GM19023 (cell line): ENCODE data around the gene NIPBL.
"Not testable (repeated sequence)": the region's sequence is repeated elsewhere in the genome, so short reads cannot be mapped to it uniquely, and the experiment has no call there.

ENCODE experiments used
- ATAC-seq: cut with Tn5 transposase; IDR thresholded peaks from one replicate; pipeline ENCODE4 v1.9.1; 2021; ENCODE audit warnings: mild to moderate bottlenecking, moderate library complexity; ENCODE audit not compliant: unreplicated experiment

The NIPBL gene

DNA sequence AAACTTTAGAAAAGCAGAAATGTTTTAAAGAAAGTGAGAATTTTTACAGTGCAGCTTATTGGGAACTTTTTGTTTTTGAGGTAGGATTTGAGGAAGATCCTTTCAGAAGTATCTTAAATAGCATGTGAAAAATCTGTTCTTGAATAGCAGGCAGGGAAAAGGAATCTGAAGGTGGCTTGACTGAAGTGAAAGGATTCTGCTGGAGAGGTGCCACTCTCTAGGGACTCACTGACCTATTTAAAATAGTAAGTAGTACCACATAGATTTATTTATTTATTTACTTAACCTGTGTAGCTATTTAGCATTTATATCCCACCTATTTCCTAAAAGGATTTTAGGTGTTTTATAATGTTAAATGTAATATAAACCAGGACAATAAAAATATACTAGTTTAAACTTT lies 69.1 kb downstream of the NIPBL start:
- ATAC-seq = no peak

DNA sequence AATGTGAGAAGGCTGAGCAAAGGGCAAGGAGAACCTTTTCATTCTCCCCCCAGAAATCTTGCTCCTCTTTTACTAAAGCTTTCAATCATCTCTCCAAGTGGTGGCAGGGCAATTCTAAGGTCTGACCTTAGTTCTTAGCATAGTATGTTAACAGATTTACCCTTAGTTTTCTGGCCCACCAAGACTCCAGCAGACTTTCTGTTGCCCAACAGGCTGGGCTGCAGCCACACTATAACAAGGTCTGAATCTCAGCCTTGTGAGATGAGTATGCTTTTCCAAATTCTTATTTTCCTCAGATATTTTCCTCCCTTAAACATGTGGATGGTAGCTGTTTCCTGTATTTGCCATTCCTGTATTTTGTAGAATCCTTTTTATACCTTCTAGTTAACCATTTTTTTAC lies 69.5 kb downstream of the NIPBL start:
- no peak for ATAC-seq

DNA sequence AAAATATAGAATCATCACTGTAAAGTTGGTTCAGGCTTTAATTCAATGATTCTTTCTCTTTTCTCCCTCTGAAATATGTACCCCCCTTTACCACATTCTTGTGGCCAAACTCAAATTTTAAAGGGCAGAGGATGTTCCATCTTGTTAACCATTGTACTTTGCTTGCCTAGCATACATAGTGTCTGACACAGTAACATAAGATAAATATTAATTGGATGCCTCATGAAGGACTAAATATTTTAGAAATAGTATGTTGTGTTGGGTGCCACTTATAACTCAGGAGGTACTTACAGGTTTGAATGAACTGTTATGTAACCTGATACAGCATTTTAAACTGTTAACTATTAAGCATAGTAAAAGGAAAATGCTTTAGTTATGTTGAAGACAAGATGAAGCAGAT lies 71.5 kb downstream of the NIPBL start:
- ATAC-seq = no peak

DNA sequence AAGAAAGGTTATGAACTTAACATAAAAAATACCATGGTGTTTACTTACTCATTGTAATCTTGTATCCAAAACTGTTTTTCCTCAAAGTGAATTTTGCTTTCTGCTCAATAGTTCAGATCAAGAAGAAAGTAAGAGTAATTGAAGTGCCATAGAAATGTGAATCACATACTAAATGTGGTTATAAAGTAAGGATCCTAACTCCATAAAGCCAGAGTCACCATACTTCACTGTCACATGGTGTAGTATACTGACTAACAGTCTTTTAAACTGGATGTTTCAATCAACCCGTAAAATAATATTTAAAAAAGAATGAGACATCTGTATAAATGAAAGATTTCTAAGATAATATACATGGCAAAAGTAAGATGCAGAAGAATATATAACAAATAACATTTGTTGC lies 72.1 kb downstream of the NIPBL start:
- ATAC-seq = no peak

DNA sequence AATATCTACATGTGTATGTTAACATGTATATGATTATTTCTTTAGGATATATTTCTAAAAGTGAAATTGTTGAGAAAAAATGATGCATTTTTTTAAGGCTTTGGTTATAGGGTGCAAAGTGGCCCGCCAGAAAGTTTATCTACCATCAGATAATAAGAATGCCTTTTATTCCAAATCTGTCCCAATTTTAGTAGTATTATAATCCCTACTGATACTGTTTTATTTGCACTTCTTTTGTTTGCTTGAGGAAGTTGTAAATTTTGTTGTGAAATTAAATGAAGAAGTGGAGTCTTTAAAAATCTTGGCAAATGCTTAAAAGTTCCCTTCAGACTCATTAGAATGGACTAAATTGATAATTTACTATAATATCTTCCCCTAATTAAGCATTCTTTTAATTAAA lies 73.0 kb downstream of the NIPBL start:
- no peak for ATAC-seq

DNA sequence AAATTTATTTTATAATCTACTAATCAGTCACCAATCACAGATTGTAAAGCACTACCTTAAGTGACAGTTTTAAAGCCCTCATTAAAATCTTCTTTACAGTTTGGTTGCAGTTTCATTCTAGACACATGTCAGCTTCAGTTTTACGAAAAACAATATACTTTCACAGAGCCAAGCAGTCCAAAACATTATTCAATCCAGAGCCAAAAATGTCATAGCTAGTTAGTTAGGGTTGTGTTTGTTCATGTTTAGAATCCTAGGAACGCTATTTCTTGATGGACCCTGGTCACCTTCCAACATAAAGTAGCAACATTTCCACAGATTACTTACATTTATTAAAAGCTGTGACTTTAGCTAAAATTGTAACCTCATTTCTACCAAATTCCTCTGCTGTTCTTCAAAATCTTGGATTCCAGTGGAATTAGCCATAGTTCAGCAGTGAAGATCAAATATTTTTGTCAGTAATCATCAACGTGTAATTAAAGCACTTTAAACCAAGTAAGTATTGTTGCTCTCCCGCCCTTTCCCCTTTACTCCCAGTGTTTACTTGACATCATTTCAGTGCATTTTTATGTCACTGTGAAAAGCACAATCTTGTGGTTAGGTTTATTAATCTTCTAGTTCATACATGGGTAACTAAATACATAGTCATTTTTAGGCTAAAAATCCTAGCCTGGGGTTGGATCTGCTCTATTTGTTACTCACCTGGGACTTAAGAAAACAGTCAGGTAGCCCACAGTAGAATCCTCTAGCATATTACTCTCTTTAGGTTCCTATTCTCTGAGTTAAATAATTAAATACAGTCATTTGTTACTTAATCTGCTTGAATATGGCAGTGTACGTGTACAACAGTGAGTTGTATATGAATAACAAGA lies 74.3 kb downstream of the NIPBL start:
- ATAC-seq = no peak

DNA sequence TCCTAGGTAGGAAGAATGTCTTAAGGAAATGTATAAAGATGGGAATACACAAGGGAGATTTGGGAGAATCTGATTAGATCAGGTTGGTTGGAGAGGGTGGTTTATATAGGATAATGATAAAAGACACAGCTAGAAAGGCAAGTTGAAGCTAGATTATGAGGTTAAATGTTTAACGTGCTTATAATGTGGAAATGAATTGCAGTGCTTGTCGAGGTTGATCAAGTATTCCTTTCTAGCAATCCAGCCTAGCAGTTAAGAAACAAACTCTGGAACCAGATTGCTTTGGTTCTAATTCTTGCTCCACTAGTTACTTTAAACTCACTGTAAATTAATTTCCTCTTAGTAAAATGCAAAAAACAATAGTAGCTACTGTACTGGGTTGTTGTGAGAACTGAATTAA lies 76.5 kb downstream of the NIPBL start:
- no peak for ATAC-seq

DNA sequence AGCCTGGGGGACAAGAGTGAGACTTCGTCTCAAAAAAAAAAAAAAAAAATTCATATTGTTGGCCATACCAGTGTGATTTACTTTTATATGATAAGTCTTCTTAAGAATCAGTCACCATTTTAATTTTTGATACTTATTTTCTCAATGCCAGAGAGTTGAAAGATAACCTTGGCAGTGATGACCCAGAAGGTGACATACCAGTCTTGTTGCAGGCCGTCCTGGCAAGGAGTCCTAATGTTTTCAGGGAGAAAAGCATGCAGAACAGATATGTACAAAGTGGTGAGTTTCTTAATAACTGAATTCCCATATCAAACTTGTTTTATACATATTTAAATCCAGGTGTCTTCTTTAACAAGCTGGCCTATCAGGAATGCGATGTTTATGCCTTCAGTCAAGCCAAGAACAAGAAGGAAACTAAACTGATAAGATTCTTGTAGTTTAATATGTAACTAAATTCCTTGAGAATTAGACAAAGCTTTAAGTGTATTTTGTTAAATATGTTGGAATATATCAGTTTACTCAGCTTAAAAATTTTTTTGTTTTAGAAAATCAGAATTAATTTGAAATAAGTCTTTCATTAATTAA lies 81.5 kb downstream of the NIPBL start:
- no peak for ATAC-seq

DNA sequence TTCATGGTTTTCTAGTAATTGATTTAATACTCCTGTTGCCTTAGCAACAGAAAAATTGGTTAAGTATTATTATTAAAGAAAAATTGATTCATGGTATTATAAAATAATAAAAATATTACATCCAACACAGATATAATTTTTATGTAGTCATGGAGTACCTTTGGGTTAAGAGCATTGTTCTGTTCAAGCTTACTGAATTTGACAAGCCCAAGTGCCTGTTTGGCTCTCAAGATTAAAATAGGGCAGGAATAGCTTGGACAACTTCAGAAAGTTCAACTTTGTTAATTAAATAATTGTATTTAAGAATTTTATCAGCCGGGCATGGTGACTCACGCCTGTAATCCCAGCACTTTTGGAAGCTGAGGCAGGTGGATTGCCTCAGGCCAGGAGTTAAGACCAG lies 82.0 kb downstream of the NIPBL start:
- no peak for ATAC-seq

DNA sequence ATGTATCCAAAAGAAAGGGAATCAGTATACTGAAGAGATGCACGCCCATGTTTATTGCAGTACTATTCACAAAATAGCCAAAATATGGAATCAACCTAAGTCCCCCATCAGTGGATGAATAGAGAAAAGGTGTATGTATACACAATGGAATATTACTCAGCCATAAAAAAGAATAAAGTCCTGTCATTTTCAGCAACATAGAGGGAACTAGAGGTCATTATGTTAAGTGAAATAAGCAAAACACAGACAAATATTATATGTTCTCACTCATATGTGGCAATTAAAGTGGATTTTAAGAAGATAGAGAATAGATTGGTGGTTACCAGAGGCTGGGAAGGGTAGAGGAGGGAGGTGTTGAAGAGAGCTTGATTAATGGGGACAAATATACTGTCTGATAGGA lies 88.6 kb downstream of the NIPBL start:
- ATAC-seq = no peak

DNA sequence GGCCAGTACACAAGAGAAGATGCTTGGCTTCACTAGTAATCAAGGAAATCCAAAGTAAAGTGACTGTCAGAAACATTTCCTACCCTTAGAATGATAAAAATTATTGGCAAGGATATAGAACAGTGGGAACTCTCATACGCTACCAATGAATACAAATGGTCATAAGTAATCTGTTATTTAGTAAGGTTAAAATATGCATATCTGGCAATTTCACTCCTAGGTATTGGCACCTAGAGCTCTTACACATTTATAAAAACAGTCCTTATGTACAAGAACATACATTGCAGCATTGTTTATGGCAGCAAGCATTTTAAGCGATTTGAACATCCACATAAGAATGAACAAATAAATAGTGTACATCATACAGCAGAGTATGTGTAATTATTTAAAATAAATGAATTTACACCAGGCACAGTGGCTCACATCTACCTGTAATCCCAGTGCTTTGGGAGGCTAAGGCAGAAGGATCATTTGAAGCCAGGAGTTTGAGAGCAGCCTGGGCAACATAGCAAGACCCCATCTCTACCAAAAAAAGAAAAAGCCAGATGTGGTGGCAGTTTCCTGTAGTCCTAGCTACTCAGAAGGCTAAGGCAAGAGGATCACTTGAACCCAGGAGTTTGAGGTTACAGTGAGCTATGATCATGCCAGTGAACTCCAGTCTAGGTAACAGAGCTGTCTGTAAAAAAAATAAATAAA lies 93.3 kb downstream of the NIPBL start:
- no peak for ATAC-seq

DNA sequence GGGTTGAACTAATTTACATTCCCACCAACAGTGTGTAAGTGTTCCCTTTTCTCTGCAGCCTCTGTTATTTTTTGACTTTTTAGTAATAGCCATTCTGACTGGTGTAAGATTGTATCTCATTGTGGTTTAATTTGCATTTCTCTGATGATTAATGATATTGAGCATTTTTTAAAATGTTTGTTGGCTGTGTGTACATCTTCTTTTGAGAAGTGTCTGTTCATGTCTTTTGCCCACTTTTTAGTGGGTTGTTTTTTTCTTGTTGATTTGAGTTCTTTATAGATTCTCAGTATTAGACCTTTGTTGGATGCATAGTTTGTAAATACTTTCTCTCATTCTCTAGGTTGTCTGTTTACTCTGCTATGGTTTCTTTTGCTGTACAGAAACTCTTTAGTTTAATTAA lies 101.6 kb downstream of the NIPBL start:
- ATAC-seq = no peak

DNA sequence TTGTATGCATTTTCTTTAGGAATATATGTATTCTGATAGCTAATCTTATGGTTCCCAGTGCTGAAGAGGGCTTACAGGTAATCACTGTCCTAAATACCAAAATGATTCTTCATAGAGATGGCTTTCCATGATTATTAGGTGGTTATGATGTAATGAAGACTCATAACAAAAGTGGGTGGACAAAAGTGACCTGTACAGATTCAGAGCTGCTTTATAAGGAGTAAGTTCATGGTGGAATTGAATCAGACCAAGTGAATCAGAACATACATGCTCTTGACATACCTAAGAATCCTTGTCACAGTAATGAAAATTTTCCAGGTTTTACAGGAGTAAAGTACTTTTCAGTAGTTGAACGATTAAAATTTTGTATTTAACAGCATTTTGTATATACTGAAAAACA lies 105.6 kb downstream of the NIPBL start:
- no peak for ATAC-seq

DNA sequence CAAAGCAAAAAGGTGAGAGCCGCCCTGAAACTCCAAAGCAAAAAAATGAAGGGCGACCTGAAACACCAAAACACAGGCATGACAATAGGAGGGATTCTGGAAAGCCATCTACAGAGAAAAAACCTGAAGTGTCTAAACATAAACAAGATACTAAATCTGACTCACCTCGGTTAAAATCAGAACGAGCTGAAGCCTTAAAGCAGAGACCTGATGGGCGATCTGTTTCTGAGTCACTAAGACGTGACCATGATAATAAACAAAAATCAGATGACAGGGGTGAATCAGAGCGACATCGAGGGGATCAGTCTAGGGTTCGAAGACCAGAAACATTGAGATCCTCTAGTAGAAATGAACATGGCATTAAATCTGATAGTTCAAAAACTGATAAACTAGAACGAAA lies 108.8 kb downstream of the NIPBL start:
- no peak for ATAC-seq

DNA sequence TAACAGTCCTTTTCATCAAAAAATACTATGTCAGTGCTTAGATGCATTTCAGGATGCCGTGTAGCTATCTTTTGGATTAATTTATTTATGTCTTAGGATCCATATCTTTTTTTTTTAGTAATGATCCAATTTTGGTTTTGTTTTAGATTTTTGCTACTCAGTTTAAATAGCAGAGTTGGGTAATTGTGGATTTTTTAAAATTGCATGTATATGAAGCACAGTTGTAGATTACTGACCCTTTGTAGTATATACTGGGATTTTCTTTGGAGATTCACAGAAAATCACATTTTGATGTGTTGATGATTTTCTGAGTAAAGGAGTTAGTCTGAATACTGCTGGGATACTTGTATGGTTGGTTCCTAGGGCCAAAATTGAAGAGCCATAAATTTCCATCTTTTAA lies 111.8 kb downstream of the NIPBL start:
- no peak for ATAC-seq

DNA sequence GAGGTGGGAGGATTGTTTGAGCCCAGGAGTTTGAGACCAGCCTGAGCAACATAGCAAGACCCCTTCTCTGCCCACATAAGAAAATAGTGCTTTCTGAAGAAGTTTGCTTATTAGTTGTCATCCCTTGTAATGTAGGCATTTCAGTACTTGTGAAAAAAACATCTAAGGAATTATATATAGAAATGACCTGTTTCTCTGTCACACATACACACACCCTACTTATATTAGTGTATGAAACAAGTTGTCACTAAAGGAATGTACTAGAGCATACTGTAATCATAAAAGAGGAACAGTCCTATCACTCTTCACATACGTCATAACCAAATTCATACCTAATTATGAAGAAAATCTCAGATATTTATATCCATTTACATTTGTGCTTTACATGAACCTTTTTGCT lies 122.0 kb downstream of the NIPBL start:
- ATAC-seq = no peak

DNA sequence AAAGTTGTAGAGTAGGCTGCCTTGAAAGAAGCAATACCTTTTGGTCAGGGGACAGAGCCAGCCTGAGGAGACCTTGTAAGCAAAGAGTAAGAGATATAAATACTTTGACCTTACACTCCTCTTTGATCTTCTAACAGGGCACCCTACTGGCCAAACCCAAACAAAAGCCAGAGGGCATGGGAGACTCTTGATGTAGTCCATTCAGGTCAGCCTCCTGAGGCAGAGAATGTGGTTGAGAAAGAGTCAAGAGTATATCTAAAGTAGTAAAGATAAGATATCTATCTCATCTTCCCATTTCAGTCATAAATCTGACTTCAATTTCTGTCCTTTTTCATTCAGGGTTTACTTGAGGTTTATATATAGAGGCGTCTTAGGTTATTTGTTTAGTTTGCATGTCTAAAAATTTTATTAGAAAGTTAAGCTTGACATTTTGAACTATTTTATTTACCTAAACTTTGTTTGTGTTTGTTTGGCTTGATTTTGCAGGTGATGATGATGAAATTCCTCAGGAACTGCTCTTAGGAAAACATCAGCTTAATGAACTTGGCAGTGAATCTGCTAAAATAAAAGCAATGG lies 125.7 kb downstream of the NIPBL start:
- no peak for ATAC-seq

DNA sequence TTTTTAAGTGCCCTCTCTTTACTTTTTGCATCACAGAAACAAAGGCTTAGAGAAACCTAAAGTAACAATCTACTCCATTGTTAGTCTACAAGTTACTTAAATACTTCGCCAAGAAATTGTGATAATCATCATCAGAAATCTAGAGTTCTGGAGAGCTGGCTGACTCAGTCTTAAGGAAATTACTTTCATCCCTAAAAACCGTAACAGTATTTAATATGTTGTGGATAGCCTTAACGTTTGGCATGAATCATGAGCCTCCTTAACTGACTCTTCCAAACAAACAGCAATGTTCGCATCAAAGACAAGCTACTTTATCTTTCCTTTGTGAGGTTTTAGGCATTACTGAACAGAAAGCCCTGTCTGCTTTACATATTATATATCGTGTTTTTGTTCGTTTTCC lies 128.7 kb downstream of the NIPBL start:
- ATAC-seq = no peak

DNA sequence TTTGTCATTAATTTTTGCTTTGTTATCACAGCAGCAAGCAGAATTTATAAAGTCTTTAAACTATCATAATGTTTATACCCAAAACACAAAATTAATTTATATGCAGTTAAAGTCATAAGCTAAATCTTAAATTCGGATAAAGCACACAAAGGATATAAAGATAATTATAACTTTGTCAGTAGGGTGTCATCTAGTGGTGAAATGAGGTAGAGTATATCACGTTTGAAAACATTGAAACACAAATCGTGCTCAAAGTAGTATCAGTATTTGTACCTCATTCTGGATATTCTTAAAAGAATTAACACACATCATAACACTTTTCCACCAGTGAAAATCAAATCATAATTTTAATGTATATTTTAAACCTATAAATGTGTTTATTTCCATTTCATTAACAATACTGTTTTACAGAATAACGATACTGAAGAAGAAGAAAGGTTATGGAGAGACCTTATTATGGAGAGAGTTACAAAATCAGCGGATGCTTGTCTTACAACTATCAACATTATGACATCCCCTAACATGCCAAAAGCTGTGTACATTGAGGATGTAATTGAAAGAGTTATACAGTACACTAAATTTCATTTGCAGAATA lies 129.5 kb downstream of the NIPBL start:
- no peak for ATAC-seq

DNA sequence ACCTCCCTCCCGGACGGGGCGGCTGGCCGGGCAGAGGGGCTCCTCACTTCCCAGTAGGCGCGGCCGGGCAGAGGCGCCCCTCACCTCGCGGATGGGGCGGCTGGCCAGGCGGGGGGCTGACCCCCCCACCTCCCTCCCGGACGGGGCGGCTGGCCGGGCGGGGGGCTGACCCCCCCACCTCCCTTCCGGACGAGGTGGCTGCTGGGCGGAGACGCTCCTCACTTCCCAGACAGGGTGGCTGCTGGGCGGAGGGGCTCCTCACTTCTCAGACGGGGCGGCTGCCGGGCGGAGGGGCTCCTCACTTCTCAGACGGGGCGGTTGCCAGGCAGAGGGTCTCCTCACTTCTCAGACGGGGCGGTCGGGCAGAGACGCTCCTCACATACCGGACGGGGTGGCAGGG lies 136.6 kb downstream of the NIPBL start:
- not testable (repeated sequence) for ATAC-seq

DNA sequence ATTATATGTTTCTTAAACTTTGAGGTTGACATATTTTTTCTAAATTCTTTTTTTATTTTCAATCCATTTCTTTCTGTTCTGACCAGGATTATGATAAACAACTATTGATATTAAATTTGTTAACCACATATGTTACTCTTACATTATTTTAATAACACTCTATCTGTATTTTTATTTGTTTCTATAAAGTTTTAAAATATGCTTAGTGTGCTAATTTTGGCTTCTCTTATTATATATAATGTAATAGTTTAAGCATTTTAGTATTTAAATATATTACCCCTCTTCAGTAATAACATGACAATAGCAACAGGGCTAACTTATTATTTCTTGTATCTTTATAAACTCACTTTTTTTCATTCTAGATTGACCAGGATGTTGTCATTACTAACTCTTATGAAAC lies 137.8 kb downstream of the NIPBL start:
- no peak for ATAC-seq
